Ecto neural progenitor cell (in vitro differentiated cells): Measurements from ENCODE around the gene ATP11A.
A peak's percentile ranks its signal among the peaks of the same experiment; 100 is the strongest.
"Not testable (repeated sequence)": the region's sequence is repeated elsewhere in the genome, so short reads cannot be mapped to it uniquely, and the experiment has no call there.

Experiments
- DNase-seq: peaks from one replicate; pipeline ENCODE4 v3.0.0-alpha.2; 2018; ENCODE audit warnings: low spot score

The ATP11A gene

GRCh38 chr13:112881656-112882554 lies 192.1 kb downstream of the ATP11A start:
- no peak for DNase-seq

- DNase-seq = no peak
Measured at GRCh38 chr13:112882555-112883024, 192.8 kb downstream of the ATP11A start.

DNA sequence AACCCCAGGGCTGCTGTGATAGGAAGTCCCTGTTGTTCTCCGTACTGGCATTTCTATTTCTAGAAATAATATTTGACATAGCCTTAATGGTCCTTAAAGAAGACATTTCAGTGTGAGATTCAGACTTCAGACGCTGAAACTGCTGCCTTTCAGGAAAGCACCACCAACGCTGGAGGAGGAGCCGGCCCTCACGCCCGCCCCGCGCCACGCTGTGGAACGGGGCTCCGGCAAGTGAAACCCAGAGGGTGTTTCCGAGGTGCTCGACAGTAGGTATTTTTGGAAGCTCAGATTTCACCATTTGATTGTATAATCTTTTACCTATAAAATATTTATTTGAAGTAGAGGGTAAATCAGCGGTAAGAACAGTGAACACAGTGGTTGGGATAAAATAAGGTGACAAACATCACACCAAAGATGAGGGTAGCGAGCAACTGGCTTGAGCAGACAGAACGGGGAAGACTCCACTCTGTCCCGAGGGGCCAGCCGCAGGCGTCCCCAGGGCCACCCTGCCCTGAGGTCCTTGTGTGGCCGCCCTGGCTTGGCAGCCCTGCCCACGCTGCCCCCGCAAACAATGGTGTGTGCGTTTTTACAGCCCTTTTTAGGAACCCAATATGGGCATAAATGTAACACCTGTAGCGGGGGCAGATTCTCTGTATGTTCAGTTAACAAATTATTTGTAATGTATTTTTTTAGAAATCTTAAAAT lies 193.6 kb downstream of the ATP11A start:
- no peak for DNase-seq

- DNase-seq = not testable (repeated sequence)
Measured at GRCh38 chr13:112884700-112885099, 194.9 kb downstream of the ATP11A start.

DNA sequence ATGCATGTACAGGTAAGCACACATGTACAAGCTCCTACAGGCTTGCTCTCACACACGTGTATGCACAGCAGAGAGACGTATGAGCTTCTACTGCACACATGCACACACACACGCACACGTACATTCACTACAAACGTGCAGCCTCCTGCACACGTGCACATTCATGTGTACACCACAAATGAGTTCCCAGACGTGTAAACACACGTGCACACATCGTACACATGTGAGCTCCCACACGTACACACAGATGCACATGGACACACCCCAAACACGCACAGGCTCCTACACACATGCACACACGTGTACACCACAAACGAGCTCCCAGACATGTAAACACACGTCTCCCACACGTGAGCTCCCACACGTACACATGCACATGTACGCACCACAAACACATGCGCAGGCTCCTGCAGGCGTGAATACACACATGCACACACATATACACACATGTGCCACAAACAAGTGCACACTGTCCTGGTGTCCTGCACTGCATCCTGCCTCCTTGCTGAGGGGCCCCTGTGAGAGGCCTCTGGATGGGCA lies 195.5 kb downstream of the ATP11A start:
- DNase-seq = no peak

GRCh38 chr13:112885782-112886268 lies 196.0 kb downstream of the ATP11A start:
- DNase-seq = peak; percentile 94

GRCh38 chr13:112887151-112887550 lies 197.3 kb downstream of the ATP11A start:
- DNase-seq = no peak

GRCh38 chr13:112887557-112887991 lies 197.7 kb downstream of the ATP11A start:
- no peak for DNase-seq

- DNase-seq = no peak
Measured at GRCh38 chr13:112888238-112889111, 198.6 kb downstream of the ATP11A start.

DNA sequence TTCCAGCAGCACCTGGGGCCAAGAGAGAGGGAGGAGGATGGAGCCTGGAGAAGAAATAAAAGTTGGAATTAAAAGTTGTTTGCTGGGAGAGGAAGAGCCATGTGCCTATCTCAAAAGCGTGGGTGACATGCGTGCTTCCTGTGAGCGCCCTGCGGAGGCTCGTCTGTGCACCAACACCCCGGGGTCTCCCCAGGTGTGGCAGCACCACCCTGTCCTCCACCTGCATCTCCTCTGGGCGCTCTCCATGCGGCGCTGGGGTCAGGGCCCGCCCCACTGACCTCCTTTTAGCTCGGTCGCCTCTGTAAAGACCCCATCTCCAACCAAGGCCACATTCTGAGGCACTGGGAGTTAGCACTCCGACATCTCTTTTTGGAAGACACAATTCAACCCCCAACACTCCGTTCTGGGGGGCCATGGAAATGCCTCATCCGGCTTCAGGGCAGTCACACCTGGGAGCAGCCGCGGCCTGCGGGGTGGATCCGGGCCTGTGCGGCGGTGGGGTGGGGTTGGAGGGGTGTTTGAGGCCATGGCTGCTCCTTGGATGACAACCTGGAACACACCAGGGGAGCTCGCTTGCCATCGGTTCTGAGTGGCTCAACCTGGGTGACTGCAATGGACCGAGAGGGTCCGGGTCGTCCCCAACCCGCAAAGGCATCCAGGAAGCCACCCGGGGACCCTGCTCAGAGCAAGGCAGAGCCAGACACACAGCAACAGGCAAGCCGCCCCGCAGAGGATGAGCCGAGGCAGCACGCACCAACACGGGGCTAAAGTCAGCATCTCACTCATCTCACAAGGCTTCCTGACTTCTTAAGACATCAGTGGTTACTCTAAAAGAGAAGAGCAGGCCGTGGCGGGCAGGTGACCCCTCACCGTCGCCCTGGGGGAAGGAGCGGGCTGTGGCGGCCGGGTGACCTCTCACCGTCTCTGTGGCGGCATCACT lies 199.8 kb downstream of the ATP11A start:
- DNase-seq = no peak

GRCh38 chr13:112890316-112891145 lies 200.7 kb downstream of the ATP11A start:
- no peak for DNase-seq

GRCh38 chr13:112891477-112892401 lies 201.9 kb downstream of the ATP11A start:
- peak; percentile 76 for DNase-seq

DNA sequence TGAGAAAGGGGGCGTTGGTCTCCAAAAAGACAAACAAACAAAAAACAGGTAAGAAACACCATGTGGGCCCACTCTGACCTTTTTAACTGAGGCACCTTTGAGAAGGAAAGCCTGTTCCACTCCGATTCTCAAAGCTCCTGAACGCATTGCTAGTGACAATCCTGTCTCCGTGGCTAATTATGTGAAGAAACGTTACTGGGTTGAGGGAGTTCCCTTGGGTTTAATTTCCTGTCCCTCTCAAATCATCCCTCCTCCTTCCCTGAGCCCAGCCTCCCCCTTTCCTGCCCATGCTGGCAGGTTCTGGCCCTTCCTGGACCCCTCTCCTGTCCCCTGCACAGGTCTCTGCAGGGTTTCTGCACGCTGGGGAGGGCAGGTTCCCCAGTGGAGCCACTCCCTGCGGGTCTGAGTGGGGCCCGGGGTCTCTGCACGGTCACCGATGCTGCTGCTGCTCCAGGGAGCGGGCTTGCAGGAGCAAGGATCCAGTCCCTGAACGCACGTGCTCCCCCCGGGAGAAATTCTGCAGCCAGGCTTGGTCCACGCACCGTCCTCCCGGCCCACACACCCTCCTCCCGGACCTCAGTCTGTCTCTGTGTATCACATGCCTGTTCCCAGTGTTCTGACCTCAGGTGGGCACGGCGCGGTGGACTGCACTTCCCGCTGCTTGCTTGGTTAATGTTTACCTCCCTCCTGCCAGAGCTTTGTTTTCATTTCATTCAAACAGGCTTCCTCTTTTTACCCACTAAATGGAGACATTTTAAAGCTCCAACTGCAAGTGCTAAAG lies 202.8 kb downstream of the ATP11A start:
- peak; percentile 68 for DNase-seq

DNA sequence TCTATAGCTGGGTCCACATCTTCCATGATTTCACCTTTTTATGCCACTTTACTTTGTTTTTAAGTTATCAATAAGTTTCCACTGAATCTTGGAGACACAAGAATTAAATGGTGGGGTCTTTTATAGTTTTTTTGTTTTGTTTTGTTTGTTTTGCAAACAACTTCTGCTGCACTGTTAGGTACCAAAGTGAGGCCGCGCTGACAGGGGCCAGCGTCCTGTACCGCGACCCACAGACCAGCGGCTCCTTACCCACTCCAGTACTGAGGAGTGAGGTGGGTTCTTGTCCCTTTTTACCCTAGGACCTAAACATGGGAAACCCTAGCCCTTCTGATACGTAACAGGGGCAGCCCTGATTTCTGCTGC lies 203.3 kb downstream of the ATP11A start:
- no peak for DNase-seq

- peak; percentile 87 for DNase-seq
Measured at GRCh38 chr13:112893570-112894422, 204.0 kb downstream of the ATP11A start.

DNA sequence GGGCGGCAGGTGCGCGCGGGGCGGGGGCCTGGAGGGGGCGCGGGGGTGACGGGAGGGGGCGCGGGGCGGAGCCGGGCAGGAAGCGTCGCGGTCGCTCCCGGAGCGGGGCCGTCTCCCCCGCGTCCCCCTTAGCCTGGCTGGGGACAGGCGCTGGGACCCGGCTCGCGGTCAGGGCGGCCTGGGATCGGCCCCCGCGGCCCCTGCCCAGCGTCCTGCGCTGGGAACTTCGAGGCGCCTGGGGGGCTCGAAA lies 204.5 kb downstream of the ATP11A start:
- DNase-seq = no peak
